BE2C (cell line): Measurements from ENCODE around the gene MYDGF.
"Not testable (repeated sequence)": the region's sequence is repeated elsewhere in the genome, so short reads cannot be mapped to it uniquely, and the experiment has no call there.

Experiments
- DNase-seq: peaks from one replicate; pipeline ENCODE4 v3.0.0-alpha.2; 2020
- H3K27me3 ChIP-seq: fragments of 250-450 bp; sonication (Bioruptor Pico); 2 replicates; pipeline ENCODE4 v1.5.1; 2020; ENCODE audit warnings: mild to moderate bottlenecking
- H3K36me3 ChIP-seq: fragments of 250-450 bp; sonication (Bioruptor Pico); 2 replicates; pipeline ENCODE4 v1.5.1; 2020; ENCODE audit warnings: mild to moderate bottlenecking
- H3K4me1 ChIP-seq: fragments of 250-450 bp; sonication (Bioruptor Pico); 2 replicates; pipeline ENCODE4 v1.5.1; 2020
- H3K4me3 ChIP-seq: 2 replicates; pipeline ENCODE4 v1.5.1; 2011; ENCODE audit warnings: low read depth, low read length
- H3K9me3 ChIP-seq: fragments of 250-450 bp; sonication (Bioruptor Pico); 2 replicates; pipeline ENCODE4 v1.5.1; 2020
- CTCF ChIP-seq: IDR thresholded peaks from 2 replicates; pipeline ENCODE4 v1.5.1; 2012; ENCODE audit warnings: mild to moderate bottlenecking, low read depth, low read length

Gene MYDGF

DNA sequence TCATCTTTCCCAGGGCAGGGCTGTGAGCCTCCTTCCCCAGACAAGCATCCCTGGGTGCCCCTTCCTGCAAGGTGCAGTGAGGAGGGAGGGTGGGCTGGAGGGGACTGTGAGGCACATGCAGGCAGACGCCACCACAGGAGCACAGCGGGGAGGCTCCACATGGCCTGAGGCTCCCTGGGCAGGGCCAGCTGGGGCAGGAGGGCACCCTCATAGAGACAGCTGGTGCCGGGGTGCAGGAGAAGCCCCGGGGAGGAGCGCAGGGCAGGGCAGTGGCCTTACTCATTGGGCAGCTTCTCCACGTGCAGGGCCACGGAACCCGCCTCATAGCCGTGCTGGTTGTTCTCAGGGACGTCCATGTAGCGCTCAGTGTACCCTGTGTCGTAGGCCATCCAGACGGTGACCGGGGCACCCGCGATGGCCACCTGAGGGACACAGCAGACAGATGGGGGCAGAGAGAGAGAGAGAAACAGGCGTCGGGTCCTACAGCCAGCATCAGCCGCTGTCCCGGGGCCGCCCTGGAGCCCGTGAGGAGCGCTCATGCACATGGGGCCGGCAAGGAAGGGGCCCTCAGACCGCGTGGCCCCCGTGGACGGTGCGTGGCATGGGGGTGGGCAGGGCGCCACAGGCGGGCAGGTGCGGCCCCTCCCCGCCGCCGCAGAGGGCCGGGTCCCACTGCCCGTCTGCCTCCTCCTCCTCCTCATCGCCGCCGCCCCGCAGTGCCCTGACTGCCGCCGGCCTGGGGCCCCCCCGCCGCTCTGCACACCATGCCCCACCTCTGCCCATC is 12.5 kb upstream of the MYDGF start:
- no peaks in the 10 kb centered on the region for H3K4me1 ChIP-seq
- TF ChIP-seq CTCF = no peak
- no peak for DNase-seq
- no peaks in the 10 kb centered on the region for H3K27me3 ChIP-seq
- no peak overlapping the region for H3K4me3 ChIP-seq
- H3K36me3 ChIP-seq = peaks cover 22% of the 10 kb centered on the region
- no peaks in the 10 kb centered on the region for H3K9me3 ChIP-seq

DNA sequence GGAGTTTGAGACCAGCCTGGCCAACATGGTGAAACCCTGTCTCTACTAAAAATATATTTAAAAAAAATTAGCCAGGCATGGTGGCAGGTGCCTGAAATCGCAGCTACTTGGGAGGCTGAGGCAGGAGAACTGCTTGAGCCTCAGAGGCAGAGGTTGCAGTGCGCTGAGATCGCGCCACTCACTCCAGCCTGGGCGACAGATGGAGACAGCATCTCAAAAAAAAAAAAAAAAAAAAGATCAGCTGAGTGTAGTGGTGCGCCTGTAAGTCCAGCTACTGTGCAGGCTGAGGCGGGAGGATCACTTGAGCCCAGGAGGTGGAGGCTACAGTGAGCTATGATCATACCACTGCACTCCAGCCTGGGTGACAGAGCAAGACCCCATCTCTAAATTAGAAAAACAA is 9.9 kb upstream of the MYDGF start:
- not testable (repeated sequence) for H3K4me1 ChIP-seq, H3K27me3 ChIP-seq, H3K9me3 ChIP-seq, H3K4me3 ChIP-seq, DNase-seq
- H3K36me3 ChIP-seq = peaks cover 25% of the 10 kb centered on the region

GRCh38 chr19:4678881-4679790 is 9.0 kb upstream of the MYDGF start:
- H3K9me3 ChIP-seq = no peaks in the 10 kb centered on the region
- H3K4me3 ChIP-seq = no peak overlapping the region
- TF ChIP-seq CTCF = no peak
- H3K4me1 ChIP-seq = no peaks in the 10 kb centered on the region
- DNase-seq = peak; percentile 68
- peaks cover 25% of the 10 kb centered on the region for H3K36me3 ChIP-seq
- no peaks in the 10 kb centered on the region for H3K27me3 ChIP-seq

DNA sequence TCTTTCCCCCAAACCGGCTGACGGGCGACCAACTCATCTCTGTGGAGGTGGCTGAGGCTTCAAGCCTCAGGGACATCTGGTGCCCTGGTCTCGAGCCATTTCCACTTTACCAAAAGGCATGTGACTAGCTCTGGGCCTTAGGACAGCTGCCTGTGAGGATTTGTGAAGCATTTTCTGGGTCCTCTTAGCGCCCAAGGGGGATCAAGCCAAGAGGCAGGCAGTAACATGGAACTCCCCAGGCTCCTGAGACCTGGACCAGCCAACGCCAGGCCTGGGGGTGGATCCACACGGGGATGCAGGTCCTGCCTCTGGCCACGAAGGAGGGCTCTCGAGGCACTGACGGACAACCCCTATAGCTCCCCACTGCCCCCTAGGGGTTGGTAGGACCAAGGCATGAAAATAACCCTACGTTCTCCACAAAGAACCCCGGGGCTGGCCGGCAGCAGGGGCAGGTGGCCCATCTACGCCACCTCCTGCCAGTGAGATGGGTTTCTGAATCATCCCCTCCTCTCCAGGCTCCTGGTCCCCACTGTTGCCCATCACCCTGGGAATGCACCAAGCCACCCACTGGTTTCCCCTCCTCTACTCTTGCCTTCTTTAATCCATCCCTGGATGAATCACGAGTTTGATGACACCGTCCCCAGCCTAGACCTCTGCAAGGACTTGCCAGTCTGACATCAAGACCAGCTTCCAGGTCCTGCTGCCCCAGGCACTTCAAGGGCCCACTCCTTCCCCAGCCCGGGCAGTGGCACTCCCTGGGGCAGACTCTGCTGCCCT is 7.0 kb upstream of the MYDGF start:
- DNase-seq = peak; percentile 60
- H3K27me3 ChIP-seq = no peaks in the 10 kb centered on the region
- peak; percentile 56 for TF ChIP-seq CTCF
- no peaks in the 10 kb centered on the region for H3K4me1 ChIP-seq
- peaks cover 18% of the 10 kb centered on the region; the same call in 1 of the 2 replicates for H3K36me3 ChIP-seq
- H3K9me3 ChIP-seq = no peaks in the 10 kb centered on the region
- no peak overlapping the region for H3K4me3 ChIP-seq

DNA sequence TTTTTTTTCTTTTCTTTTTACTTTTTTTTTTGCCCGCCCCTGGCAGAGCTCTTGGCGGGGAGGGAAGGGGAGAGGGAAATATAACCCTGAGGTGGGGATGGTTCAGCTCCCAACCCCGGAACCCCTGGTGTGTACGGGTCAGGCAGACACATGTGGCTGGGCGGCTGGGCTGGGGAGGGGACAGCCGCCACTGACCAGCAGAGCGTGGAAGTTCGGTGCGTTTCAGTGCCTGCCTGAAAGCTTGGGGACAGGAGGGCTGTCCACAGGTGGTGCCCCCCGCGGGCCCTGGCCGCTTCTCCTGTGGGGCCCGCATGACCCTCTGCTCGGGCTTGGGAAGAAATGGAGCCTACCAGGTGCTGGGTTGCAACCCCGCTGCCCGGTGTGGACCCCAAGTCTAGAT is 5.2 kb upstream of the MYDGF start:
- no peaks in the 10 kb centered on the region for H3K27me3 ChIP-seq
- no peaks in the 10 kb centered on the region for H3K9me3 ChIP-seq
- peaks cover 8% of the 10 kb centered on the region for H3K4me1 ChIP-seq
- TF ChIP-seq CTCF = no peak
- peaks cover 16% of the 10 kb centered on the region; the same call in 1 of the 2 replicates for H3K36me3 ChIP-seq
- no peak for DNase-seq
- H3K4me3 ChIP-seq = no peak overlapping the region

DNA sequence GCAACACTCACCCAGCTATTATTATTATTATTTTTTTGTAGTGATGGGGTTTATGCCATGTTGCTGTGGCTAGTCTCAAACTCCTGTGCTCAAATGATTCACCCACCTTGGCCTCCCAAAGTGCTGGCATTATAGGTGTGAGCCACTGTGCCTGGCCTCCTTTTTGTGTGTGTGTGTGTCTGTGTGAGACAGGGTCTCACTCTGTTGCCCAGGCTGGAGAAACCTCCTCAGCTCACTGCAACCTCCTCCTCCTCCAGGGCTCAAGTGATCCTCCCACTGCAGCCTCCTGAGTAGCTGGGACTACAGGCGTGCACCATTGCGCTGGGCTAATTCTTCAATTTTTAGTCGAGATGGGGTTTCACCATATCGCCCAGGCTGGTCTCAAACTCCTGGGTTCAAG is 3.6 kb upstream of the MYDGF start:
- Histone ChIP-seq H3K36me3 (peaks cover 13% of the 10 kb centered on the region; the same call in 1 of the 2 replicates), H3K4me1 (peaks cover 8% of the 10 kb centered on the region), H3K27me3 (no peaks in the 10 kb centered on the region), H3K9me3 (no peaks in the 10 kb centered on the region), H3K4me3 (no peak overlapping the region)
- TF ChIP-seq CTCF = no peak
- no peak for DNase-seq
